NCI-H1092 treated with DMSO at 0.1 percent for 48 hours (cell line): Measurements from ENCODE around the gene NAPG.
A peak's percentile ranks its signal among the peaks of the same experiment; 100 is the strongest.
"Not testable (repeated sequence)": the region's sequence is repeated elsewhere in the genome, so short reads cannot be mapped to it uniquely, and the experiment has no call there.

ENCODE experiments used
- DNase-seq: peaks from one replicate; lab custom pipeline; 2025; lab: John Stamatoyannopoulos, UW

NAPG gene

DNA sequence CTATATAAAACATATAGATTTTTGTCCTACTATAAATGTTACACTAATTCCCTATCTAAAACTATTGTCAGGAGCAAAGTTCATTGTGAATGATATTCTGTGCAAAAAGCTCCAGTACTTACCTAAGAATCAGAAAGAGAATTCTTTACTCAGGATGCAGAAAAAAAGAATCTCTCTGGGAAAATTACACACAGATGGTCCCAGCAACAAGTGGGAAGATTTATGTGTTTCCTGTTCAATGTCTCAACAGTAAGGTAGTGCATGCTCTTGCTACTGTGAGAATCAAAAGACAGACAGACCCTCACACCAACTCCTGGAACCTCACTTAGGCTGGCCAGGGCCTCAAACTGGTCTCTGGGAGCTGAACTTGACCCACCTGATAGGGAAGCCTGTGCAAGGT, 11.2 kb upstream of the NAPG start:
- no peak for DNase-seq

DNA sequence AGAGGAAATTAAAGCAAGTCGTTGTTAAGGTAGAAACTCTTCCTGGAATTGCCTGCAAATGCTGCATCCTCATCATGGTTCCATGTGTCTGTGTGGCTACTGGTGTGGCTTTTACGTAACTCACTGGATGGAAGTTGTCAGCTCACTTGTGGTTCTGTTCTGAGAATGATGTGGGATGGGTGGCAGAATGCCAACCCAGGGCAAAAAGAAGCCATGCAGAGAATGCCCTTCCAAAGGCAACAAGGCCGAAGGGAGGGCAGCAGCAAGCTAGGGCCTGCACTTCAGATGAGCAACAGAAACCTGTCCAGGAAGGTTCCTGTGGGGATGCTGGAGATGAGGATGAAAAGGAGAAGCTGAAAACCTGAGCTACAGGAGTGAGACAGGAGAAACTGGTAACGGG, 10.4 kb upstream of the NAPG start:
- no peak for DNase-seq

DNA sequence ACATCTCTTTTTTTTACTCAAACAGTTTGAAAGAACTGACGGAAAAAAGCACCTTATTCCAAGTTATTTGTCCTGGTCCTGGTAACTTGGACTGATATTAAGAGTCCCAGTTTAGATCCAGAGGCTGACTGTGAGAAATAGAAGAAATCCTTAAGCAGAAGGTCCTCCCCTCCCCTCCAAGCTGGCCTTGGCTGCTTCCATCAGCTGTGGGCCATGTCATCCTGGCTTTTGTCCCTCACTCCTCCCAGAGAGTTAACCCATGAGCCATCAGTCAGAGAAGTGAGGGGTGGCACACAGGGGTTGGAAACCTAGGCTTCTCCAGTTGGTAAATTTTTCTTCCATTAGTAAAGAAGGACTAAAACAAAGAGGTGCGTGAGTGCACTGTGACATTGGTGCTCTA, 9.7 kb upstream of the NAPG start:
- DNase-seq, result no peak

DNA sequence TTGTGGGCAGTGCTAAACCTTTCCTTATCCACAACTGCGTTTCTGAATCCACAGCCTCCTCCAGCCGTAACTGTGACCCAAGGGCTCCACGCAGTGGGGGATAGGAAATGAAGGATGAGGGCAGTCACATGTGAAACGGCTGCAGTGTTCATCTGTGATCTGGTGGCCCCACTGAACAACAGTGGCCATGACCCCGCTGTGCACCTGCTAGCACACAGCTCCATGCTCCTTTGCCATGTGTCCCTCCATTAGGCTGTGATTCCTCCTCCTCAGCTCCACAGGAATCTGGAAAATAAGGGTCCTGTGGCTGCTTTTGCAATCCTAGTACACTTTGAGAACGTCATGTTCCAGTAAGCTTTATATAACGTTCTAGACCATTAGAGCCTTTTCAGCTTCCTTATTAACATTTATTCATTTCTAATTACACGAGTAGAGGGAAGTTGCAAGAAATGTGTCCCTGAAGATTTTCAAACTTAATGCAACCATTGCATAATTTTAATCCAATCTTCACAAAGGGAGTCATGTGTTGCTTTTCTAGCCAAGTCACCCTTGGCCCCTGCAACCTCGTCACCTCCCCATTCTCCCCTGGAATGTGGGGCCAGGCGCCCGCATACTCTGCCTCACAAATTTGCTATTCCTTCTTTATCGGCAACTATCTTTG, 7.1 kb upstream of the NAPG start:
- DNase-seq, result peak; percentile 66

DNA sequence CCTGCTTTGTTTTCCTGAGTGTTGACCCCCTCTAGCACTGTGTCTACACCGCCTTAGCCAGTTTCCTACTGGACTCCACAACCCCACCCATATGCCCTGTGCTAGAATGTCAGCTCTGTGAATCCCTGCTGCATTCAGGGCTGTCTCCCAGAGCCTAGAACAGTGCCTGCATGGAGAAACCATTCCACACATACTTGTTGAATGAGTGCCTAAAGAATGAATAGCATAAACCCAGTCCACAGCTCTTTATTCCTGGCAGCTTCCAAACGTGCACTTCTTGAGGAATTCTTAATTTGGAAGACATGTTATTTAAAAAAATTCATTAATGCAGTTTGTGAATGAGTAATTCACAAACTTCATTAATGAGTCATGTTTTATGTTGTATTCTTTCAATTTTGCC, 6.5 kb upstream of the NAPG start:
- DNase-seq, result no peak

DNA sequence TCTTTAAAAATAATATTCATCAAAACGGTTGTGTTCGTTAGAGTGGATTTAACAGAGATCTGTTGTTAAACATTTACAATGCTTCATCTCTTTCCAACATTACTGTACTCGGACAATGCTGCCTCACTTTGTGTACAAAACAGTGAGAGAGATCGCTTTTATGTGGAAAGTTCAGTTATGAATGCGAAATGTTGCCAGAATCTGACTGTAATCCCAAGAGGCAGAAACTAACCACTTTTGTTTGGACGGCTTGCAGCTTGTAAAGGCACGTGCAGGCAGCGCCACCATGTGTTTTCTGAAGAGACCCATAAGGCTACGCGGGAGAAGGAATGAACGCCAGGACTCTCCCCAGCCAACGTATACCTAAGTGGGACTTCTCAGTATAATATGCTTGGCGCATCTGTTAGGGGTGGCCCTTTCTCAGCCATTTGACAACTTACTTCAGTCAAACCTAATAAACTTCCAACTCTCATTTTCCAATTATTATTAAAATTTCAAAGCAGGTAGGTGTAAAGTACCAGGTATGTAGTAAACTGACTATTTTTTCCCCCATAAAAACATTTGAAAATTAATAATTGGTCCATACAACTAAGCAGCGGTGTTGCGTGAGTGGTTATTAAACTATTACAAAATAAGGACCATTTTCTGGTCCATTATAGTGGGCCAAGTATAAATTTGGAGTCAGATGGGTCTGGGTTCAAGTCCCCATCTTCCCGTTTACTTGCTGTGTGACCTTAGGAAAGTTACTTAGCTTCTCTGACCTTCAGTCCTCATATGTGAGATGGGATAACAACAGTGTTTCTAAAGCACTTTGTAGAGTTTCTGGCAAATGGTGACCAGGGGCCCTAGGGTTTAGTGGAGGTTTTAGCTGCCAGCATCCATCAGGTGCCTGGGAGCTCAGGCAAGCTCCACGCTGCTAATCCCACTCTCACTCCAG, 5.6 kb upstream of the NAPG start:
- DNase-seq, result peak; percentile 64

DNA sequence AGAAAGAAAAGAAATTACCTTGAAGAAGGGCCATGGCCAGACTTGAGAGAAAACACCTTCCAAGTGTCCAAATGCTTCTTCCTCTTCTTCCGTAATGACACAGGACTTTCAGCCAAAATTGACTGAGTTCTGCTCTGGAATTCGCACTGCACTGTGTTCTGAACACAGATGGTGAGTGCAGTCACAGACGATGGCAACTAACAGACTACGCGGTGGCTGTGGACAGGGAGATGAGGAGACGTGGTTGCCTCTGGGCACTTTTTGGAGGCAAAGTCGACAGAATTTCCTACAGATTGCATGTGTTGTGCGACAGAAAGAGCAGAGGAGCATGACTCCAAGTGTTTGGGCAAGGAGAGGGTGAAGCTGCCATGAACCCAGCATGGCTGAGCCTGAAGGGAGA, 4.3 kb upstream of the NAPG start:
- no peak for DNase-seq

DNA sequence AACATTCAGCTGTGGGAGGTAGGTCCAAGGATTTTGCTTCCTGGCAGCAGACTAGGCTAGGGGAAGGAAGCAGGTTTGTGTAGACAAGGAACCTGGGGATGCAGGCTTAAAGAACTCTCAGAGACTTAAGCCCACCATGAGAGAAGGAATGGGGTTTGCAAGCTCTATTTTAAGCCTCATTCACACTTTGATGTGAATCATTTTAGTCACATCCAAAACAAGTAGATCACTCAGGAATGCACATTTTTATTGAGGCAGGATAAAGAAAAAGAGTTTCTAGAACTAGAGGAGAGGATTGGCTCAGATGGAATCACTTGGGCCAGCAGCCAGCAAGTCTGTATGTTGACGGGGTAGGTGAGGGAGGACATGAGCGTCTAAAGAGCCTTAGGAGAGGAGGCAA, 3.3 kb upstream of the NAPG start:
- no peak for DNase-seq

DNA sequence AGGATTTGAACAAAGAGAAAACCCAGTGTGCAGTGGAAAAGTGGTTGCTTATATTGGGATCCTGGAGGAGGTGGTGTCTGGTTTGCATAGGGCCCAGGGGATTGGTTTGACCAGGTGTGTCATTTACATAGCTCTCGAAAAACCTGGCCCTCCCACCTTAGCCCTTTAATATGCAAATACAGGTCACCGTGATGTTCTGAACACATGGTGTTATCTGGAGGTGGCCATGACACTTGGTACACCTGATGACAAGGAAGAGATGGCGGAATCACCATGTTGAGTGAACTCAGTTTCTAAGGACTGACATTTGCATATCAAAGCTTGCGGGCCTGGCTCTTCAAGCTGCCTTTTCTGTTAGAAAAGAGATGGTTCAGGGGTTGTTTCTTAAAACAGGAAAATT, 2.3 kb upstream of the NAPG start:
- no peak for DNase-seq

DNA sequence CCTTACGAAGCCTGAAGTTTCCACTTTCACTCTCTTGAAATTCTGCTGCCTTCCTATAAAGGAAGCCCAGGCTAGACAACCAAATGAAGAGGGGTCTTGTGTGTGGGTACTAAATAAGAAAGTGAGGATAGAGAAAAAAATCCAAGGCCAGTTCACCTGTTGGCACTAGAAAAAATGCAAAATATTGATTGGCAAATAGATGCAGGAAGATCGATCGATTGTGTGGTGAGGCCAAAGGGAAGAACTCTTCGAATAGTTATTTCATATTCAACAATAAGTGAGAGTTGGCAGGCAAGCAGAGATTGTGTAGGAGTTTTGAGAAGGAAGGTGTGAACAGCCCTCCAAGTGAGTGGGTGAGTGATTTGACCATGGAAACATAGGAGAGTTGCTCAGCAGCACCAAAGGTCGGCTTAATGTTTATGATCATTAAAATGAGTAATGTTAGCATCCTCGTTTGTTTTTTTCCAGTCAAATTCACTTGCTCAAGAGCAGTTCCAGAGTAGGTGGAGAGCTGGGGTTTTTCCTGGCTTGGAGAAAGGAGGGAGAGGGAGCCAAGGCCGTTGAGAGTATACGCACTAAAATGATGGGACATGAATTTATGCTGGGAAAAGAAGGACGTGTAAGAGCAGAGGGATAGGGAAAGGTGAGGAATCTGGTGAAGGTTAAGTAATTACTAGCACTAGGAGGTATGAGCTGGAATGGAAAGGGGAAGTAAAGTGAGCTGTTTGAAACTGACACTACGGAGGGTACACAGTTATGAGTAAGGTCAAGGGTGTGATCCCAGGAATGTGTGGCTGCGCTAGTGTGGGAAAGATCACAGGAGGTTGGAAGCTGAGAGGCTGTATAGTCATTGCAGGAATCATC, 1.1 kb upstream of the NAPG start:
- no peak for DNase-seq

DNA sequence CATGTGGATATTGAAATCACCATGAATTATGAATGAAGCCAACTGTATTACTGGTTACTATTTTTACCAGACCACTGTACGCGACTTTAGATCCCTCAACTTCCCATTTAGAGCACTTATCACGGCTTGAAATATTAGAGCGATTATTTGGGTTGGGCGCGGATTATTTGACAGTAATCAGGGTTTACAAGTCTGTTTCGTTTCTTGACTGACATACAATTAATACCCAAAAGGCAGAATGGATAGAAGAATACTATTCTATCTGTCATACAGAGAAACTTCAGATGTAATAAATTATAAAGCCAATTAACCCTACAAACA, 496 bp upstream of the NAPG start:
- no peak for DNase-seq

DNA sequence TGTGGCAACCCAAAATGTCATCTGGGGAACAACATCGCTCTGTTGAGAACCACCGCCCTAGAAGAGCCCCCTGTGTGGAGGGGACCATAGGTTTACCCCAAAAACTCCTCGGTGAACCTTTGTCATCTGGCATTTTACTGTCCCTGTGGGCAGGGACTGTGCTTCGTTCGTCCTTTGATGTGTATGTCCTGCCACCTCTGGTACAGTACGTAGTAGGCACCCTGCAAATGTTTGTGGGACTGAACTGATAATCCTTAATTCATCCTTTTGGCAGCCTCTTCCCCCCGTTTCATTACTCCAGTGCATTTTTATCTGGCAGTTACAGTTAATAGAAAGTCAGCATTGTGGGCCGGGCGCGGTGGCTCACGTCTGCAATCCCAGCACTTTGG, 728 bp downstream of the NAPG start:
- DNase-seq, result no peak

DNA sequence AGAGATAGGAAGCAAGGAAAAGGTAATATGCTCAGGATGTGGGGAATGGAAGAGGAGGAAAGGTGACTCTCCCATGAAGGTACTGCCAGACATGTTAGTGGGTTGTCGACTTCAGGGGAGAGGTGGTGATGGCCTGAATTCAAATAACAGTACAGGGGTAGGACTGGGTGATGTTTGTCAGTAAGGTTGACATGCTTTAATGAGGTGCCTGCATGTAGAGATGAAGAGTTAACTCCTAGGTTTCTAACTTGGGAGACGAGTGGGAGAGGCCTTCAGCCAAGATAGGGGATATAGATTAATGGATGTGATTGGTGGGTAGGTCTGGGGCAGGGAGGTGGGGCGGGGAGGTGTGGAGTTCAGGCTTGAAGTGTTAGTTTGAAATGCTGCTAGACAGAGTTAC, 2.6 kb downstream of the NAPG start:
- DNase-seq, result no peak

DNA sequence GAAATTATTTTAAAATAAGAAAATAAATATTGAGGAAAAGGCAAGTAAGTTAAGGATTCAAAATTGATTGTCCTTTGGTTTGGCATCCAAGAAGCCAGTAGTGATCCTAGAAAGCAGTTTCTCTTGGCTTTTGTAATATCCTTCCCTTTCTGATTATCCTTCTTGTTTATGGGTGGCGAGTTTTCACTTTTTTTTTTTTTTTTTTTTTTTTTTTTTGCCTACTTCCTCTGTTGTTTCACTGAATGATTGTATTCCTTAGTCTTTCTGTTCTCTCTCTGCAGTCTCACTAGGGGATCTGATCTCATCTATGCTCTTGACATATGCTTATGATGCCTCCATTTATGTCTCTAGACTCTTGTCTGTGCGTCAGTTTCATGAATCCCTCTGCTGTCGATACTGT, 4.2 kb downstream of the NAPG start:
- no peak for DNase-seq

DNA sequence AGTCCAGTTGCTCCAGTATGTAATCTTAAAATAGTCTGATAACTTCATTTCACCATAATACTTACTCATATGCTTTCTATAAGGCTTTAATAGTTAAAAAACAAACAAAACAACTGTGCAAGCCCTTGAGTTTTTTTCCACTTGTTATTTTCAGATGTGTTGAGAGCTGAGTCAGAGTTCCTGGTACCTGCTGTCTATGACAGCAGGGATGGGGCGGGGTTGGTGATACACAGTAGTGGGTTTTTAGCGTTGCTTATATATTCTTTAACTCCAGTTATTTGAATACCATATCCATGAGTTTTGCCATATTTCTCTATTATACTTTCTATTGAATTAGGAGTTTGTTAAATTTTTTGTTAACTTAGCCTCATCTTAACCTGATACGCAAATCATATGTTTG, 5.0 kb downstream of the NAPG start:
- no peak for DNase-seq

DNA sequence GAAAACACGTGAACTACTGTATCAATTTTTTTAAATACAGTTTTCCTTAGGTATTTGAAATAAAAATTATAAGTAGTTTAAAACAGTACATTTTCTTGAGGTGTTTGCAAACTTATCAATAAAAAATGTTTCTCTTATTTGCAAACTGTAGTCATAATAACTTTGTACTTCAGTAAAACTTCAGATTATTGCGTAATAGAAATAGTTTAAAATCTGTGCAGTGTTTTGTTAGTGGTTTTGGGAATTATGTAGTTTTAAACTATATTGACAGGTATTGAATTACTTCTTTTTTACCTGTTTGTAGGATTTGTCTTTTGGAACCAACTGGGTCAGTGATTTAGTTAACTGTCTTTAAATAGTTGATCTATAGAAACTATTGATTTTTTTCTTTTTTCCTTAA, 7.3 kb downstream of the NAPG start:
- DNase-seq, result no peak

DNA sequence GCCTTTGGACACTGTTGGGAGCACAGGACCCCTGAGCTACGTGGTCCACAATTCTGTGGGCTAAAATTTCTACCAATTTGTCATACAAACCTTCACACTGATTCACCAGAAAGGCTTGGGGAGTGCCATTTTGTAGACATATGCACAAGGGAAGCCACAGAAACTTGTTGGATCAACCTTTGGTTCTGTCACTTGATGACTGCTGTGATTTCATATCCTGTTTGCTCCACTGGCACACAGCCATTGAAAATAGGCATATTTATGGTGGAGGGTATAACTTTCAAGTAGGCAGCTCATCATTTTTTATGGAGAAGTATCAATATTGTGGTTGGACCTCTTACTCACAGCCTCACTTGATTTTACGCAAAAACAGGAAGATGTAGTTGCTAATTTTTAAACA, 10.5 kb downstream of the NAPG start:
- DNase-seq, result no peak

DNA sequence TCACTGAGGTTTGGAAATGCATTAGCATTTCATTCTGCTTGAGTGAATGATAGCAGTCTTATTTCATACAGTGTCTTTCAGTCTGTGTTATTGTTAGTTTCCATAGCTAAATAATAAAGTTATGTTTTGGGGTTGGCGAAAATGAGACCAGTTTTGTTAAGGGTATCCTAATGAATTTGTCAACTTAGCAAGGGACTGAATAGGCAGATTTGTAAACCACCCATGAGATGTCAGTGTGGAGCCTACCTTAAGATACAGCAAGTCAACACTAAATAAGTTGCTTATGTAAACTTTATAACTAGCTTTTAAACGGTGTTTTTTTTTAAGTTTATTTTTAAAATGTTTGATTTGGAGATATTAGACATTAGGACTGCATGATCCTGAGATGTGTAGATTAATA, 11.9 kb downstream of the NAPG start:
- no peak for DNase-seq

DNA sequence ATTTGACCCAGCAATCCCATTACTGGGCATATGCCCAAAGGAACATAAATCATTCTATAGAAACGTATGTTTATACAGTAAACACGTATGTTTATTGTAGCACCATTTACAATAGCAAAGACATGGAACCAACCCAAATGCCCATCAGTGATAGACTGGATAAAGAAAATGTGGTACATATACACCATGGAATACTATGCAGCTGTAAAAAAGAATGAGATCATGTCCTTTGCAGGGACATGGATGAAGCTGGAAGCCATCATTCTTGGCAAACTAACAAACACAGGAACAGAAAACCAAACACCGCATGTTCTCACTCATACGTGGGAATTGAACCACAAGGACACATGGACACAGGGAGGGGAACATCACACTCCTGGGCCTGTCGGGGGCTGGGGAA, 13.3 kb downstream of the NAPG start:
- DNase-seq, result not testable (repeated sequence)

DNA sequence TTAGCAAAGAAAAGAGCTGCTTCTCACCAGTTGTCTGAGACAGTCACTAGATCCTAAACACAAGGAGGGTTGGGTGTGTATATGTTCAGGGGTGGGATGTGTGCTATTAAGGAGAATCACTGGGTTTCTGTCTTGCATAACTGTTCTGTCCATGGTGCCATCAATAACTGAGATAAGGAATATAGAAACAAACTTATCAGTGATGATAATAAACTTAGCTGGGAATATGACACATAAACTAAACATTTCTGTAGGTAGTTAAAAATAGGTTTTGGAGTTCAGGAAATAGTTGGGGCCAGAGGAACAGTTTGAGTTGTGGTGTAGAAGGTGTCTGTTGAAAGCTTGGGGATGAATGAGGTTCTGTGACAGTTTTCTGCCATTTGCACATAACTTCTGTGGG, 17.4 kb downstream of the NAPG start:
- no peak for DNase-seq

DNA sequence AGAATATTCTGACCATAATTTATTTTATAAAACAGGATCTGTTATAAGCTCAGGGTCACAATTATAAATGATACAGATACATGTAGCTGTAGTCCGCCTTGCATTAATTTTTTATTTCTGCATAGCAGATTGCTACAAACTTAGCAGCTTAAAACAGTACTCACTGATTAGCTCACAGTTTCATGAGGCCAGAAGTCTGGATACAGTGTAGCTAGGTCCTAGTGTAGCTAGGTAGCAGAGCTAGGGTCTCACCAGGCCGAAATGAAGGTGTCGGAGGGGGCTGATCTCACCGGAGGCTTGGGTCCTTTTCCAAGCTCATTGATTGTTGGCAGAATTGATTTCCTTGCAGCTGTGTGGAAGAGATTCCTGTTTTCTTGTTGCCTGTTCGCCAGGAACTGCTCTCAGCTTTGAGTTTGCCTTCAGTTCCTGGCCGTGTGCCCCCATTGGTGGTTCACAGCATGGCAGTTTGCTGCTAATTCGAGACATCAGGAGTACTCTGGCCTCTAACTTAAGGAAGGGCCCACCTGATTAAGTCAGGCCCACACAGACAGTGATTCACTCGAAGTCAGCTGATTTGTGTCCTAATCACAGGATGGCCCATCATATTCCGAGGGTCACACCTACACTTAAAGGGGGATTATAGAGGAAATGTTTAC, 18.4 kb downstream of the NAPG start:
- no peak for DNase-seq

DNA sequence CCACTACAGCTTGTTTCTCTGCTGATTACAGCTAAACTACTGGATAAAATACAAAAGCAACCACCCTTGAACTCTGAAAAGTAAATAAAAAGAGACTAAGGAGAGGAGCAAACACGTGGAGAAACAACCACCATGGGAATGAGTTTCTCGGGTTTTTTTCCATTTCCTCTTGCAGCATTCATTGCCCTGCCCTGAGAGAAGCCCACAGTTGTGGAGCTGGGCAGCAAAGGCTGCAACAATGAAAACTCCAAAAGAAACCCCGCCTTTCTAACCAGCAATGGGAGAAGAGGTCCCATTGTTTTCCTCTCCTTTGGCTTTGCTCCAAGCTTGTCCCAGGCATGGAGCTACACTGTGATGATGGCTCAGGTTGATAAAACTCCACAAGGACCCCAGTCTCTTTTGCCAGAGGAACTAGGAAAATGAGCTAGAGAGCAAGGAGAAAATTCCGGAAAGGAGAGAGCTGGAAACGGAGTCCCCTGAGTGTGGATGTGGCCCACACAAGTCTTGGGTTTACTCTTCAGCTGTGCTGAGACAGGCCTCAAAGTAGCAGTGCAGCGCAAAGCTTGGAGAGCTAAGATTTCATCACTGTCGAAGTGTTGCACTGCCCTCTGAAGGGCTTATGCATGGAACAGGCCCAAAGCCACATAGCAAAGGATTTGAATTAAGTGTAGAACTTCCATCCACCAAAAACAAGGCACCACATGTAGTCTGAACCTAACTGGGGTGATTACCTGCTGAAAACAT, 20.9 kb downstream of the NAPG start:
- no peak for DNase-seq
